HepG2 (cell line): ENCODE measurements around the gene PRELID2. TPM values are rescaled to one million over a fixed set of nuclear protein-coding genes. Genes with fewer than 3 reads are reported as not detected.

Source experiments
- ADNP ChIP-seq: sonication (generic); formaldehyde crosslinking; IDR thresholded peaks from 2 replicates; pipeline ENCODE4 v1.4.0; 2020; ENCODE audit warnings: missing genetic modification reagents
- AHR ChIP-seq: IDR thresholded peaks from 2 replicates; pipeline ENCODE4 v1.6.1; 2018; ENCODE audit warnings: missing genetic modification reagents, missing compliant biosample characterization
- ATRX ChIP-seq: sonication (generic); formaldehyde crosslinking; IDR thresholded peaks from 2 replicates; pipeline ENCODE4 v1.4.0; 2020; ENCODE audit warnings: missing genetic modification reagents, borderline replicate concordance
- ELF1 ChIP-seq: sonication (generic); formaldehyde crosslinking; IDR thresholded peaks from 2 replicates; pipeline ENCODE4 v1.4.0; 2020; ENCODE audit warnings: missing genetic modification reagents
- GATAD1 ChIP-seq: IDR thresholded peaks from 2 replicates; pipeline ENCODE4 v1.6.1; 2016; ENCODE audit warnings: missing genetic modification reagents, missing compliant biosample characterization
- GPBP1L1 ChIP-seq: sonication (generic); formaldehyde crosslinking; IDR thresholded peaks from 2 replicates; pipeline ENCODE4 v1.5.0; 2020; ENCODE audit warnings: mild to moderate bottlenecking, missing genetic modification reagents
- HDAC6 ChIP-seq: fragments of 200-600 bp; sonication (generic); IDR thresholded peaks from 2 replicates; pipeline ENCODE4 v1.7.0; 2017; ENCODE audit warnings: mild to moderate bottlenecking, antibody characterized with exemption, low read length, low read depth
- HOXD1 ChIP-seq: sonication (generic); formaldehyde crosslinking; IDR thresholded peaks from 2 replicates; pipeline ENCODE4 v1.5.0; 2020; ENCODE audit warnings: missing genetic modification reagents
- MED8 ChIP-seq: sonication (generic); formaldehyde crosslinking; IDR thresholded peaks from 2 replicates; pipeline ENCODE4 v1.8.1; 2023; ENCODE audit warnings: mild to moderate bottlenecking, missing genetic modification reagents; ENCODE audit not compliant: insufficient replicate concordance
- PAF1 ChIP-seq: IDR thresholded peaks from 2 replicates; pipeline ENCODE4 v1.6.1; 2016; ENCODE audit warnings: missing genetic modification reagents, missing compliant biosample characterization
- RARG ChIP-seq: sonication (generic); formaldehyde crosslinking; IDR thresholded peaks from 2 replicates; pipeline ENCODE4 v1.4.0; 2020; ENCODE audit warnings: low read depth, mild to moderate bottlenecking, missing genetic modification reagents
- SALL2 ChIP-seq: sonication (generic); formaldehyde crosslinking; IDR thresholded peaks from 2 replicates; pipeline ENCODE4 v1.8.1; 2023; ENCODE audit warnings: mild to moderate bottlenecking, missing genetic modification reagents, inconsistent platforms
- SNAPC2 ChIP-seq: sonication (generic); formaldehyde crosslinking; IDR thresholded peaks from 2 replicates; pipeline ENCODE4 v1.8.1; 2022; ENCODE audit warnings: mild to moderate bottlenecking, missing genetic modification reagents
- SP1 ChIP-seq, 2 experiments: fragments of 450-650 bp in 1 of 2; sonication (generic) in 1 of 2; formaldehyde crosslinking in 1 of 2; IDR thresholded peaks; 2 replicates each; pipeline versions ENCODE4 v1.4.0 to v1.6.1; 2016 to 2020; ENCODE audit warnings: missing genetic modification reagents in 1 of 2
- TBL1XR1 ChIP-seq: fragments of 150-350 bp; IDR thresholded peaks from 2 replicates; pipeline ENCODE4 v1.6.1; 2014; ENCODE audit warnings: borderline replicate concordance, low read length; ENCODE audit not compliant: partially characterized antibody
- TBX2 ChIP-seq: sonication (generic); formaldehyde crosslinking; IDR thresholded peaks from 2 replicates; pipeline ENCODE4 v1.5.0; 2020; ENCODE audit warnings: missing genetic modification reagents, mild to moderate bottlenecking, borderline replicate concordance
- U2AF2 ChIP-seq: fragments of 200-400 bp; formaldehyde crosslinking; IDR thresholded peaks from 2 replicates; pipeline ENCODE4 v1.6.1; 2017; ENCODE audit warnings: low read depth, mild to moderate bottlenecking, low read length
- ZBTB33 ChIP-seq: sonication (generic); formaldehyde crosslinking; IDR thresholded peaks from 2 replicates; pipeline ENCODE4 v1.4.0; 2020; ENCODE audit warnings: missing genetic modification reagents
- ZFP90 ChIP-seq: sonication (generic); formaldehyde crosslinking; IDR thresholded peaks from 2 replicates; pipeline ENCODE4 v1.8.0; 2022; ENCODE audit warnings: missing genetic modification reagents, mild to moderate bottlenecking, inconsistent platforms, borderline replicate concordance
- ZIK1 ChIP-seq: sonication (generic); formaldehyde crosslinking; IDR thresholded peaks from 2 replicates; pipeline ENCODE4 v1.5.0; 2020; ENCODE audit warnings: mild to moderate bottlenecking, low read depth, missing genetic modification reagents, borderline replicate concordance
- ZNF20 ChIP-seq: sonication (generic); formaldehyde crosslinking; IDR thresholded peaks from 2 replicates; pipeline ENCODE4 v1.4.0; 2020; ENCODE audit warnings: mild to moderate bottlenecking, moderate library complexity, missing genetic modification reagents
- ZNF317 ChIP-seq: sonication (generic); formaldehyde crosslinking; IDR thresholded peaks from 2 replicates; pipeline ENCODE4 v1.5.0; 2020; ENCODE audit warnings: mild to moderate bottlenecking, missing genetic modification reagents
- ZNF777 ChIP-seq: sonication (generic); formaldehyde crosslinking; IDR thresholded peaks from 2 replicates; pipeline ENCODE4 v1.4.0; 2020; ENCODE audit warnings: missing genetic modification reagents
- ZNF883 ChIP-seq: sonication (generic); formaldehyde crosslinking; IDR thresholded peaks from 2 replicates; pipeline ENCODE4 v1.5.1; 2020; ENCODE audit warnings: mild to moderate bottlenecking, missing genetic modification reagents; ENCODE audit errors: not compliant biosample characterization
- polyA plus RNA-seq, 8 experiments: library from polyadenylated mRNA; depleted of rRNA in 3 of 8; stranded (reverse) in 7 of 8; unstranded in 1 of 8; fragments of >200 nt; fragmentation: Illumina TruSeq in 4 of 8; extraction: Trizol in 4 of 8; gene quantifications; 2 replicates each; pipeline versions ENCODE4 v1.2.1 to v1.2.3, GENCODE V29; 2011 to 2016; ENCODE audit warnings: low read depth in 4 of 8, missing spikeins in 1 of 8, mixed read lengths in 1 of 8; ENCODE audit not compliant: insufficient read depth in 1 of 8
- total RNA-seq, 5 experiments: library from RNA; depleted of rRNA; stranded (reverse); fragments of >200 nt; fragmentation: Illumina TruSeq; extraction: Trizol; gene quantifications; 2 replicates each; pipeline ENCODE4 v1.2.3, GENCODE V29; 2016; ENCODE audit warnings: low read depth in 1 of 5

The PRELID2 gene
- total and polyA plus RNA-seq, 2 of the 13 experiments (the other 11 are each of a cell fraction or from before 2014, with no cell fraction given) = 10.0 to 22.9 TPM

- TF ChIP-seq ZBTB33 (CRISPR knock-in tag) (no peak), HDAC6 (no peak), SP1 (IDR thresholded peaks at IDR 0.05) (no peak), SP1 (CRISPR knock-in tag; IDR thresholded peaks at IDR 0.05) (peak; percentile 100), TBL1XR1 (peak; percentile 33), GPBP1L1 (CRISPR knock-in tag) (no peak), ADNP (CRISPR knock-in tag) (no peak; the same call in 1 of the 2 replicates), TBX2 (CRISPR knock-in tag) (peak; percentile 80; the same call in 1 of the 2 replicates), GATAD1 (CRISPR knock-in tag) (peak; percentile 63), ZNF883 (peak; percentile 39), ZFP90 (no peak), AHR (CRISPR knock-in tag) (no peak), PAF1 (CRISPR knock-in tag) (no peak), SNAPC2 (CRISPR knock-in tag) (peak; percentile 74), ZNF317 (CRISPR knock-in tag) (no peak), SALL2 (CRISPR knock-in tag) (peak; percentile 53; the same call in 1 of the 2 replicates), U2AF2 (no peak), HOXD1 (CRISPR knock-in tag) (no peak), ELF1 (CRISPR knock-in tag) (no peak), ATRX (CRISPR knock-in tag) (no peak), ZNF777 (CRISPR knock-in tag) (no peak; the same call in 1 of the 2 replicates), MED8 (CRISPR knock-in tag) (peak; percentile 71), ZIK1 (CRISPR knock-in tag) (0 out of 2 replicates have a peak, but pooled peaks have one; percentile 21), RARG (CRISPR knock-in tag) (no peak), ZNF20 (CRISPR knock-in tag) (0 out of 2 replicates have a peak, but pooled peaks have one; percentile 29)
Observed at GRCh38 chr5:145834917-145835847, at the start of gene PRELID2 (continued).
